GM23338 (cell line): Measurements from ENCODE around the gene BICC1. TPM values are rescaled to one million over a fixed set of nuclear protein-coding genes. Genes with fewer than 3 reads are reported as not detected.

Experiments
- ATAC-seq: fragments of 200-7000 bp; cut with Tn5 transposase; 3 replicates; pipeline ENCODE4 v1.9.1; 2020
- DNase-seq: peaks from one replicate; pipeline ENCODE4 v3.0.0-alpha.2; 2015; ENCODE audit warnings: low spot score
- H2AFZ ChIP-seq: fragments of 200-600 bp; sonication (generic); 2 replicates; pipeline ENCODE4 v1.8.0; 2016; ENCODE audit warnings: antibody characterized with exemption, mild to moderate bottlenecking, moderate library complexity
- H3F3A ChIP-seq: fragments of 200-600 bp; sonication (generic); replicated peaks from 2 replicates; pipeline ENCODE4 v1.8.0; 2017; ENCODE audit warnings: antibody characterized with exemption, mixed run types, low read depth
- H3K27ac ChIP-seq: fragments of 200-600 bp; sonication (generic); 2 replicates; pipeline ENCODE4 v1.6.1; 2016; ENCODE audit warnings: low read depth
- H3K27me3 ChIP-seq: fragments of 200-600 bp; sonication (generic); 2 replicates; pipeline ENCODE4 v1.8.0; 2016; ENCODE audit warnings: mild to moderate bottlenecking, mixed run types, moderate library complexity; ENCODE audit not compliant: insufficient read depth
- H3K36me3 ChIP-seq: fragments of 200-600 bp; sonication (generic); 2 replicates; pipeline ENCODE4 v1.8.0; 2016; ENCODE audit warnings: mild to moderate bottlenecking; ENCODE audit not compliant: insufficient read depth
- H3K4me1 ChIP-seq: fragments of 200-600 bp; sonication (generic); 2 replicates; pipeline ENCODE4 v1.8.0; 2016; ENCODE audit warnings: mild to moderate bottlenecking, moderate library complexity; ENCODE audit not compliant: insufficient read depth
- H3K4me2 ChIP-seq: fragments of 200-600 bp; sonication (generic); 2 replicates; pipeline ENCODE4 v1.7.1; 2017; ENCODE audit warnings: mixed run types
- H3K4me3 ChIP-seq: fragments of 200-600 bp; sonication (generic); 2 replicates; pipeline ENCODE4 v1.6.1; 2016; ENCODE audit warnings: mixed run types
- H3K79me2 ChIP-seq: fragments of 200-600 bp; sonication (generic); replicated peaks from 2 replicates; pipeline ENCODE4 v1.8.0; 2017; ENCODE audit warnings: mild to moderate bottlenecking; ENCODE audit not compliant: insufficient read depth
- H3K9me2 ChIP-seq: fragments of 200-600 bp; sonication (generic); 2 replicates; pipeline ENCODE4 v1.8.0; 2017; ENCODE audit not compliant: insufficient read depth
- H4K20me1 ChIP-seq: fragments of 200-600 bp; sonication (generic); replicated peaks from 2 replicates; pipeline ENCODE4 v1.8.0; 2017; ENCODE audit warnings: mild to moderate bottlenecking; ENCODE audit not compliant: insufficient read depth
- H3K27ac Mint-ChIP-seq: 2 replicates; pipeline ENCODE4 v1.8.0; 2020; ENCODE audit warnings: inconsistent platforms, mild to moderate bottlenecking, moderate library complexity, mixed read lengths
- H3K27me3 Mint-ChIP-seq: 3 replicates; pipeline ENCODE4 v1.8.0; 2022; ENCODE audit warnings: low read depth, mild to moderate bottlenecking, moderate library complexity, mixed read lengths, inconsistent platforms; ENCODE audit not compliant: insufficient read depth, poor library complexity
- H3K36me3 Mint-ChIP-seq: 3 replicates; pipeline ENCODE4 v1.8.0; 2021; ENCODE audit warnings: low read depth, mild to moderate bottlenecking, inconsistent platforms, moderate library complexity, mixed read lengths
- H3K4me1 Mint-ChIP-seq: 3 replicates; pipeline ENCODE4 v1.8.0; 2020; ENCODE audit warnings: mild to moderate bottlenecking, inconsistent platforms, mixed read lengths
- H3K4me3 Mint-ChIP-seq: 3 replicates; pipeline ENCODE4 v1.8.0; 2021; ENCODE audit warnings: moderate library complexity, mild to moderate bottlenecking, inconsistent platforms, mixed read lengths
- H3K9me3 Mint-ChIP-seq: 3 replicates; pipeline ENCODE4 v1.8.0; 2020; ENCODE audit warnings: moderate library complexity, mild to moderate bottlenecking, inconsistent platforms, mixed read lengths
- JUNB ChIP-seq: IDR thresholded peaks from one replicate; pipeline ENCODE4 v1.6.1; 2016; ENCODE audit warnings: antibody characterized with exemption; ENCODE audit not compliant: unreplicated experiment
- STAT1 ChIP-seq: IDR thresholded peaks from one replicate; pipeline ENCODE4 v1.6.1; 2016; ENCODE audit warnings: antibody characterized with exemption; ENCODE audit not compliant: unreplicated experiment
- ZNF462 ChIP-seq: fragments of 250-450 bp; sonication (Bioruptor Pico); IDR thresholded peaks from 2 replicates; pipeline ENCODE4 v1.5.0; 2020; ENCODE audit warnings: mild to moderate bottlenecking, moderate library complexity
- polyA plus RNA-seq: library from polyadenylated mRNA; unstranded; fragments of >200 nt; fragmentation: Nextera tagmentation; extraction: Ambion mirVana; gene quantifications from 2 replicates; pipeline ENCODE4 v1.2.1, GENCODE V29; 2016
- total RNA-seq: library from RNA; depleted of rRNA; stranded (reverse); fragments of >200 nt; shearing (Covaris generic); gene quantifications from 2 replicates; pipeline ENCODE4 v1.2.3, GENCODE V29; 2014
- TF ChIP-seq, protein P1 (sequence below): IDR thresholded peaks from one replicate; pipeline ENCODE4 v1.6.1; 2018; ENCODE audit warnings: antibody characterized with exemption; ENCODE audit not compliant: unreplicated experiment
- TF ChIP-seq, protein P2 (sequence below): IDR thresholded peaks from 2 replicates; pipeline ENCODE4 v1.6.1; 2016; ENCODE audit warnings: antibody characterized with exemption

The BICC1 gene
- total and polyA plus RNA-seq, 2 experiments from 2014 or later, result 1.3 to 2.2 TPM

DNA sequence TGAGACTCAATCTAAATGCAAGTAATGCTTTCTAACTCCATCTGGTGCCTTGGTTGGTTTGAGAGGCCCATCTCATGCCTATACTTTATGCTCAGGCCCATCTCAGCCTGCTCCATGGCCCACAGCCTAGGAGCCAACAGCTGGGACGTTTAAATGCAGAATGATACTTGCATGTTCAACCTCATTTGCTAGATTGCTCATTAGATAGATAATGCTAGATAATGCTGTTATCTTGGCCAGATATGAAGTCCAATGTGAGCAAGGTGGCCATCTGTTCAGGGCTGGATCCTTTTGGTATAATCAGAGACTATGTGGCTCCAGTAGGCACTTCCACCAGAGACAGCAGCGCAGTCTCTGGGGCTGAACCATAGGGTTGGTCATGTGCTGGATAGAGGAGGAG lies 342.1 kb downstream of the BICC1 start (continued):
- TF ChIP-seq, protein P1, sequence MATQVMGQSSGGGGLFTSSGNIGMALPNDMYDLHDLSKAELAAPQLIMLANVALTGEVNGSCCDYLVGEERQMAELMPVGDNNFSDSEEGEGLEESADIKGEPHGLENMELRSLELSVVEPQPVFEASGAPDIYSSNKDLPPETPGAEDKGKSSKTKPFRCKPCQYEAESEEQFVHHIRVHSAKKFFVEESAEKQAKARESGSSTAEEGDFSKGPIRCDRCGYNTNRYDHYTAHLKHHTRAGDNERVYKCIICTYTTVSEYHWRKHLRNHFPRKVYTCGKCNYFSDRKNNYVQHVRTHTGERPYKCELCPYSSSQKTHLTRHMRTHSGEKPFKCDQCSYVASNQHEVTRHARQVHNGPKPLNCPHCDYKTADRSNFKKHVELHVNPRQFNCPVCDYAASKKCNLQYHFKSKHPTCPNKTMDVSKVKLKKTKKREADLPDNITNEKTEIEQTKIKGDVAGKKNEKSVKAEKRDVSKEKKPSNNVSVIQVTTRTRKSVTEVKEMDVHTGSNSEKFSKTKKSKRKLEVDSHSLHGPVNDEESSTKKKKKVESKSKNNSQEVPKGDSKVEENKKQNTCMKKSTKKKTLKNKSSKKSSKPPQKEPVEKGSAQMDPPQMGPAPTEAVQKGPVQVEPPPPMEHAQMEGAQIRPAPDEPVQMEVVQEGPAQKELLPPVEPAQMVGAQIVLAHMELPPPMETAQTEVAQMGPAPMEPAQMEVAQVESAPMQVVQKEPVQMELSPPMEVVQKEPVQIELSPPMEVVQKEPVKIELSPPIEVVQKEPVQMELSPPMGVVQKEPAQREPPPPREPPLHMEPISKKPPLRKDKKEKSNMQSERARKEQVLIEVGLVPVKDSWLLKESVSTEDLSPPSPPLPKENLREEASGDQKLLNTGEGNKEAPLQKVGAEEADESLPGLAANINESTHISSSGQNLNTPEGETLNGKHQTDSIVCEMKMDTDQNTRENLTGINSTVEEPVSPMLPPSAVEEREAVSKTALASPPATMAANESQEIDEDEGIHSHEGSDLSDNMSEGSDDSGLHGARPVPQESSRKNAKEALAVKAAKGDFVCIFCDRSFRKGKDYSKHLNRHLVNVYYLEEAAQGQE, result no peak
- TF ChIP-seq STAT1 (no peak), JUNB (no peak)

GRCh38 chr10:58856508-58857240 lies 344.0 kb downstream of the BICC1 start:
- Mint-ChIP-seq H3K27me3 (no peaks in the 10 kb centered on the region), H3K4me1 (peaks cover 6% of the 10 kb centered on the region; the same call in 2 of the 3 replicates), H3K4me3 (no peak overlapping the region), H3K27ac (no peak overlapping the region; the same call in 1 of the 2 replicates), H3K36me3 (peaks cover 6% of the 10 kb centered on the region; the same call in 1 of the 3 replicates), H3K9me3 (peaks cover 13% of the 10 kb centered on the region)
- H3K9me2 ChIP-seq, result 0 out of 2 replicates have a peak, but pooled peaks cover 11% of the 10 kb centered on the region
- H3F3A ChIP-seq, result no peaks in the 10 kb centered on the region
- 0 out of 2 replicates have a peak, but pooled peaks have one; percentile 13 for TF ChIP-seq ZNF462 (CRISPR knock-in tag)
- TF ChIP-seq, protein P2, sequence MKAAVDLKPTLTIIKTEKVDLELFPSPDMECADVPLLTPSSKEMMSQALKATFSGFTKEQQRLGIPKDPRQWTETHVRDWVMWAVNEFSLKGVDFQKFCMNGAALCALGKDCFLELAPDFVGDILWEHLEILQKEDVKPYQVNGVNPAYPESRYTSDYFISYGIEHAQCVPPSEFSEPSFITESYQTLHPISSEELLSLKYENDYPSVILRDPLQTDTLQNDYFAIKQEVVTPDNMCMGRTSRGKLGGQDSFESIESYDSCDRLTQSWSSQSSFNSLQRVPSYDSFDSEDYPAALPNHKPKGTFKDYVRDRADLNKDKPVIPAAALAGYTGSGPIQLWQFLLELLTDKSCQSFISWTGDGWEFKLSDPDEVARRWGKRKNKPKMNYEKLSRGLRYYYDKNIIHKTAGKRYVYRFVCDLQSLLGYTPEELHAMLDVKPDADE, result no peak
- peak; percentile 86 for ATAC-seq
- H3K27ac ChIP-seq, result no peak overlapping the region
- H2AFZ ChIP-seq, result no peak overlapping the region
- H3K36me3 ChIP-seq, result no peaks in the 10 kb centered on the region
- H3K4me3 ChIP-seq, result no peak overlapping the region
- peak; percentile 48 for DNase-seq
- H3K4me2 ChIP-seq, result no peak overlapping the region
- H3K4me1 ChIP-seq, result no peaks in the 10 kb centered on the region; the same call in 1 of the 2 replicates
- no peaks in the 10 kb centered on the region for H3K79me2 ChIP-seq
- no peaks in the 10 kb centered on the region for H3K27me3 ChIP-seq
- H4K20me1 ChIP-seq, result no peaks in the 10 kb centered on the region
